ENCODE results near the gene SLC12A6. TPM values are rescaled to one million over a fixed set of nuclear protein-coding genes. Genes with fewer than 3 reads are reported as not detected.
"Not testable (repeated sequence)": the region's sequence is repeated elsewhere in the genome, so short reads cannot be mapped to it uniquely, and the experiment has no call there.

The SLC12A6 gene
- total and polyA plus RNA-seq, 8 donors = 1.4 to 63.6 (median 13.1) TPM

- Histone ChIP-seq H3K27me3 (no peaks in the 10 kb centered on the region), H3K27ac (no peak overlapping the region), H3K4me3 (no peak overlapping the region), H3K36me3 (peaks cover 3 to 56% (median 50%) of the 10 kb centered on the region in 4 donors), H3K4me1 (no peaks in the 10 kb centered on the region), H3K9me3 (no peaks in the 10 kb centered on the region)
- TF ChIP-seq POLR2A (IDR thresholded peaks at IDR 0.05) (no peak), POLR2AphosphoS5 (IDR thresholded peaks at IDR 0.05) (no peak), CTCF (IDR thresholded peaks at IDR 0.05) (no peak), EP300 (IDR thresholded peaks at IDR 0.05) (no peak)
- intact Hi-C loops (cut with DNase I; ENCODE audit: low total_unique reads) = no loop called here
- WGBS, 5 donors = 67 to 81% (median 70%) methylated on average over 2 of the region's 2 CpGs
- DNase-seq = no peak
Observed at GRCh38 chr15:34353627-34354026, 16.0 kb upstream of the SLC12A6 start.

GRCh38 chr15:34352996-34353395 is 15.4 kb upstream of the SLC12A6 start:
- H3K27me3 ChIP-seq; intact Hi-C loops (cut with DNase I; ENCODE audit: low total_unique reads); H3K27ac ChIP-seq; H3K4me1 ChIP-seq; H3K9me3 ChIP-seq; H3K4me3 ChIP-seq; DNase-seq: not testable (repeated sequence)
- H3K36me3 ChIP-seq = peaks cover 3 to 49% (median 44%) of the 10 kb centered on the region in 4 donors
- WGBS, 5 donors = 92 to 99% (median 96%) methylated on average over 10 to 12 of the region's 12 CpGs

GRCh38 chr15:34349769-34350168 is 12.2 kb upstream of the SLC12A6 start:
- TF ChIP-seq EP300 (IDR thresholded peaks at IDR 0.05) (no peak), CTCF (IDR thresholded peaks at IDR 0.05) (no peak), POLR2A (IDR thresholded peaks at IDR 0.05) (no peak), POLR2AphosphoS5 (IDR thresholded peaks at IDR 0.05) (no peak)
- intact Hi-C loops (cut with DNase I; ENCODE audit: low total_unique reads) = loop anchor here (10.0 kb wide), 1 partner anchor 235 kb away; the partner anchor contains the start of gene GOLGA8B
- no peaks in the 10 kb centered on the region for H3K27me3 ChIP-seq
- peaks cover 0 to 17% (median 12%) of the 10 kb centered on the region in 4 donors for H3K36me3 ChIP-seq
- no peak for DNase-seq
- no peak overlapping the region for H3K4me3 ChIP-seq
- no peak overlapping the region for H3K27ac ChIP-seq
- 84 to 90% (median 89%) methylated on average over 4 of the region's 4 CpGs for WGBS, 5 donors
- H3K4me1 ChIP-seq = no peaks in the 10 kb centered on the region
- H3K9me3 ChIP-seq = no peaks in the 10 kb centered on the region

- Histone ChIP-seq H3K36me3 (peaks cover 0 to 7% (median 2%) of the 10 kb centered on the region in 4 donors), H3K4me1 (no peaks in the 10 kb centered on the region), H3K27ac (no peak overlapping the region), H3K9me3 (no peaks in the 10 kb centered on the region), H3K27me3 (no peaks in the 10 kb centered on the region), H3K4me3 (no peak overlapping the region)
- intact Hi-C loops (cut with DNase I; ENCODE audit: low total_unique reads) = loop anchor here (10.0 kb wide), 1 partner anchor 236 kb away; the partner anchor contains the start of gene GOLGA8B
- no peak for DNase-seq
- no peak for TF ChIP-seq CTCF (IDR thresholded peaks at IDR 0.05)
- no peak for TF ChIP-seq POLR2AphosphoS5 (IDR thresholded peaks at IDR 0.05)
- no peak for TF ChIP-seq POLR2A (IDR thresholded peaks at IDR 0.05)
- no peak for TF ChIP-seq EP300 (IDR thresholded peaks at IDR 0.05)
- WGBS, 5 donors = 32 to 60% (median 48%) methylated on average over 1 of the region's 1 CpG
Observed at GRCh38 chr15:34348735-34349300, 11.2 kb upstream of the SLC12A6 start.

- H3K27ac ChIP-seq = no peak overlapping the region
- DNase-seq = no peak
- no peaks in the 10 kb centered on the region for H3K27me3 ChIP-seq
- WGBS, 5 donors = 77 to 86% (median 85%) methylated on average over 13 of the region's 13 CpGs
- no peak overlapping the region for H3K4me3 ChIP-seq
- H3K9me3 ChIP-seq = no peaks in the 10 kb centered on the region
- intact Hi-C loops (cut with DNase I; ENCODE audit: low total_unique reads) = loop anchor here (10.0 kb wide), 1 partner anchor 237 kb away; the partner anchor contains the start of gene GOLGA8B
- no peaks in the 10 kb centered on the region for H3K4me1 ChIP-seq
- H3K36me3 ChIP-seq = peaks cover 0 to under 1% (median 0%) of the 10 kb centered on the region in 4 donors
- TF ChIP-seq POLR2A (IDR thresholded peaks at IDR 0.05) = no peak
- TF ChIP-seq POLR2AphosphoS5 (IDR thresholded peaks at IDR 0.05) = no peak
- TF ChIP-seq CTCF (IDR thresholded peaks at IDR 0.05) = no peak
- no peak for TF ChIP-seq EP300 (IDR thresholded peaks at IDR 0.05)
Observed at GRCh38 chr15:34347951-34348638, 10.5 kb upstream of the SLC12A6 start.

Measured in stomach (tissue), 9 donors.